Measurements from ENCODE around the gene RPL28. TPM values are rescaled to one million over a fixed set of nuclear protein-coding genes. Genes with fewer than 3 reads are reported as not detected.

RPL28 gene
- total RNA-seq, 3 donors from 2014 or later, result 942 to 1,365 (median 1,241) TPM

- ATAC-seq (no peak), DNase-seq (no peak)
- no peaks in the 10 kb centered on the region for H3K36me3 ChIP-seq (ENCODE audit: low read depth)
- H3K4me3 ChIP-seq, result no peak overlapping the region
- no peak for TF ChIP-seq CTCF (IDR thresholded peaks at IDR 0.05)
- intact Hi-C loops (cut with DNase I, micrococcal nuclease), result loop anchor here (10.0 kb wide), 2 partner anchors 77 to 87 kb away; no protein-coding TSS in a partner anchor
- H3K9me3 ChIP-seq, result no peaks in the 10 kb centered on the region
- peaks cover 22% of the 10 kb centered on the region for H3K4me1 ChIP-seq (ENCODE audit: low read depth)
Measured at GRCh38 chr19:55382013-55382412, 3.7 kb upstream of the RPL28 start.

- Histone ChIP-seq H3K4me1 (ENCODE audit: low read depth) (peaks cover 28% of the 10 kb centered on the region), H3K9me3 (no peaks in the 10 kb centered on the region), H3K36me3 (ENCODE audit: low read depth) (no peaks in the 10 kb centered on the region), H3K4me3 (no peak overlapping the region)
- TF ChIP-seq CTCF (IDR thresholded peaks at IDR 0.05), result no peak
- DNase-seq, result no peak
- intact Hi-C loops (cut with DNase I, micrococcal nuclease), result loop anchor here (10.0 kb wide), 2 partner anchors 78 to 88 kb away; no protein-coding TSS in a partner anchor
- no peak for ATAC-seq
Measured at GRCh38 chr19:55382522-55383054, 3.1 kb upstream of the RPL28 start.

GRCh38 chr19:55383279-55384130 lies 2.2 kb upstream of the RPL28 start:
- H3K4me3 ChIP-seq, result peak overlapping the region; percentile 62
- ATAC-seq (peak; percentile 19), DNase-seq (peak in 2 of 3 donors; percentile 58 to 80)
- no peak for TF ChIP-seq CTCF (IDR thresholded peaks at IDR 0.05)
- H3K36me3 ChIP-seq (ENCODE audit: low read depth), result no peaks in the 10 kb centered on the region
- peaks cover 37% of the 10 kb centered on the region for H3K4me1 ChIP-seq (ENCODE audit: low read depth)
- intact Hi-C loops (cut with DNase I, micrococcal nuclease), result loop anchor here (10.0 kb wide), 2 partner anchors 79 to 89 kb away; no protein-coding TSS in a partner anchor
- H3K9me3 ChIP-seq, result no peaks in the 10 kb centered on the region

- intact Hi-C loops (cut with DNase I, micrococcal nuclease), result loop anchor here (10.0 kb wide), 2 partner anchors 80 to 90 kb away; no protein-coding TSS in a partner anchor
- Histone ChIP-seq H3K36me3 (ENCODE audit: low read depth) (no peaks in the 10 kb centered on the region), H3K9me3 (no peaks in the 10 kb centered on the region), H3K4me3 (peak within 1 kb of the TSS; percentile 62), H3K4me1 (ENCODE audit: low read depth) (peaks cover 42% of the 10 kb centered on the region)
- peak; percentile 66 for ATAC-seq
- DNase-seq, result peak; percentile 78 to 90 (median 88)
- no peak for TF ChIP-seq CTCF (IDR thresholded peaks at IDR 0.05)
Measured at GRCh38 chr19:55384131-55384919, 1.4 kb upstream of the RPL28 start, which contains the start of gene TMEM238. Gene TMEM238 (minus strand): TSS chr19:55384292. CDS start chr19:55384259, 33 bp downstream.
